Measurements from ENCODE around the gene FAF1. TPM values are rescaled to one million over a fixed set of nuclear protein-coding genes. Genes with fewer than 3 reads are reported as not detected.

The FAF1 gene
- total and polyA plus RNA-seq, 2 of the 8 experiments (the other 6 are each of a cell fraction or from before 2014, with no cell fraction given), result 10.8 to 65.9 TPM

DNA sequence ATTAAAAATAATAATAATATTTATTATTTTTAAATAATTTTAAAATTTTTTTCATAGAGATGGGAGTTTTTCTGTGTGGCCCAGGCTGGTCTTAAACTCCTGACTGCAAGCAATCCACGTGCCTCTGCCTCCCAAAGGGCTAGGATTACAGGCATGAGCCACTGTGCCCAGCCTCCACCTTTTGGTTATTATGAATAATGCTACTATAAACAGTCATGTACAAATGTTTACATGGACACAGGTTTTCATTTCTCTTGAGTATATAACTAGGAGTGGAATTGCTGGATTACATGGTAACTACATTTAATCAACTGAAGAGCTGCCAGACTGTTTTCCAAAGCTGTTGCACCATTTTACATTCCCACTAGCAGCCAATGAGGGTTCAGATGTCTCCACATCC lies 433.6 kb downstream of the FAF1 start:
- DNase-seq (ENCODE audit: low read depth in 1 of 2, low spot score in 2 of 2) (no peak), FAIRE-seq (no peak)
- ChIA-PET POLR2A (ENCODE audit: partially characterized antibody) (no interaction called here), CTCF (ENCODE audit: partially characterized antibody) (interaction anchor here (0.5 to 1.1 kb wide), 5 partner anchors 25 to 532 kb away, joined by 3 to 4 read pairs (median 4); no protein-coding TSS in a partner anchor)
- Histone ChIP-seq H3K14ac (ENCODE audit: insufficient read length) (no peak overlapping the region), H4K91ac (replicated peaks; ENCODE audit: insufficient read length, low read length) (no peak overlapping the region), H3K23me2 (ENCODE audit: low read depth, low read length) (no peaks in the 10 kb centered on the region), H3K9ac (replicated peaks in 1 of 4; ENCODE audit: extremely low read depth in 1 of 4, low read depth in 3 of 4, low read length in 3 of 4) (no peak overlapping the region), H3K23ac (ENCODE audit: insufficient read length) (no peak overlapping the region), H4K20me1 (replicated peaks in 1 of 2; ENCODE audit: control insufficient read depth in 1 of 2, insufficient read depth in 2 of 2, low read length in 2 of 2) (no peaks in the 10 kb centered on the region), H3K4ac (replicated peaks; ENCODE audit: insufficient read length, low read depth, low read length) (no peak overlapping the region), H3K4me2 (ENCODE audit: insufficient read depth in 1 of 2, low read depth in 2 of 2, low read length in 2 of 2) (no peak overlapping the region), H2AFZ (ENCODE audit: low read length) (no peak overlapping the region), H3K27me3 (replicated peaks in 1 of 4; ENCODE audit: control insufficient read depth in 3 of 4, extremely low read depth in 1 of 4, insufficient read depth in 3 of 4, low read length in 3 of 4) (no peaks in the 10 kb centered on the region), H2BK120ac (replicated peaks; ENCODE audit: low read depth, low read length) (no peak overlapping the region), H3K79me2 (ENCODE audit: control insufficient read depth in 1 of 2, insufficient read depth in 2 of 2, low read length in 2 of 2) (no peaks in the 10 kb centered on the region), H3K79me1 (ENCODE audit: low read depth, low read length) (no peaks in the 10 kb centered on the region), H3K27ac (ENCODE audit: low read depth, low read length) (no peak overlapping the region), H3K9me3 (ENCODE audit: insufficient read depth in 2 of 2, low read depth in 1 of 2, low read length in 1 of 2) (peaks cover 0 to 3% of the 10 kb centered on the region in 2 experiments; a peak in 1 of 4 replicates), H3K4me3 (ENCODE audit: extremely low read depth in 1 of 4, insufficient read depth in 2 of 4, low read depth in 3 of 4, low read length in 4 of 4) (no peak overlapping the region), H2BK20ac (ENCODE audit: low read length) (no peak overlapping the region), H3K56ac (replicated peaks; ENCODE audit: insufficient read length, low read depth, low read length) (no peak overlapping the region), H4K8ac (ENCODE audit: extremely low read depth, insufficient read depth, low read length) (no peak overlapping the region), H3K4me1 (replicated peaks in 1 of 4; ENCODE audit: control insufficient read depth in 3 of 4, insufficient read depth in 4 of 4, low read length in 3 of 4) (no peaks in the 10 kb centered on the region), H2BK5ac (ENCODE audit: low read depth, low read length) (no peak overlapping the region), H2BK15ac (ENCODE audit: low read length) (no peak overlapping the region), H4K5ac (ENCODE audit: insufficient read length, low read depth, low read length) (no peak overlapping the region), H2AK5ac (ENCODE audit: low read depth, low read length) (no peak overlapping the region), H3K36me3 (ENCODE audit: control insufficient read depth in 2 of 4, insufficient read depth in 4 of 4, low read length in 3 of 4) (no peaks in the 10 kb centered on the region), H3K18ac (ENCODE audit: extremely low read depth, low read length) (no peak overlapping the region), H2BK12ac (ENCODE audit: low read depth, low read length) (no peak overlapping the region)
- WGBS, 2 experiments (ENCODE audit: extremely low coverage in 1 of 2, insufficient coverage in 1 of 2, insufficient read length in 1 of 2, insufficient replicate concordance in 2 of 2, low coverage in 1 of 2, low lambda C conversion rate in 2 of 2, missing lambda C conversion rate in 1 of 2), result 100% methylated on average over 1 of the region's 1 CpG; no CpG with 5 or more reads in 1 of the 2 experiments
- TF ChIP-seq, protein P1, sequence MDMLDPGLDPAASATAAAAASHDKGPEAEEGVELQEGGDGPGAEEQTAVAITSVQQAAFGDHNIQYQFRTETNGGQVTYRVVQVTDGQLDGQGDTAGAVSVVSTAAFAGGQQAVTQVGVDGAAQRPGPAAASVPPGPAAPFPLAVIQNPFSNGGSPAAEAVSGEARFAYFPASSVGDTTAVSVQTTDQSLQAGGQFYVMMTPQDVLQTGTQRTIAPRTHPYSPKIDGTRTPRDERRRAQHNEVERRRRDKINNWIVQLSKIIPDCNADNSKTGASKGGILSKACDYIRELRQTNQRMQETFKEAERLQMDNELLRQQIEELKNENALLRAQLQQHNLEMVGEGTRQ (IDR thresholded peaks at IDR 0.05; ENCODE audit: low read length), result no peak
- TF ChIP-seq SIRT6 (IDR thresholded peaks at IDR 0.05; ENCODE audit: low read length), result no peak
- no peak for TF ChIP-seq ATF3 (IDR thresholded peaks at IDR 0.05; ENCODE audit: insufficient read depth, low read depth, low read length)
- TF ChIP-seq KDM4A (IDR thresholded peaks at IDR 0.05; ENCODE audit: low read depth, low read length, severe bottlenecking), result no peak
- TF ChIP-seq HDAC6 (IDR thresholded peaks at IDR 0.05; ENCODE audit: low read depth, low read length), result no peak
- no peak for TF ChIP-seq SIX5 (IDR thresholded peaks at IDR 0.05; ENCODE audit: low read depth, low read length)
- TF ChIP-seq GTF2F1 (IDR thresholded peaks at IDR 0.05; ENCODE audit: borderline replicate concordance, low read depth, low read length), result no peak
- no peak for TF ChIP-seq TBP (IDR thresholded peaks at IDR 0.05; ENCODE audit: low read depth, low read length)
- no peak for TF ChIP-seq CHD2 (IDR thresholded peaks at IDR 0.05; ENCODE audit: low read length)
- no peak for TF ChIP-seq RFX5 (IDR thresholded peaks at IDR 0.05; ENCODE audit: borderline replicate concordance, low read depth, low read length)
- TF ChIP-seq CTBP2 (IDR thresholded peaks at IDR 0.05; ENCODE audit: borderline replicate concordance, insufficient read depth, insufficient read length, low read length), result no peak
- no peak for TF ChIP-seq FOSL1 (IDR thresholded peaks at IDR 0.05; ENCODE audit: insufficient read depth, low read depth, low read length)
- no peak for TF ChIP-seq CBX5 (IDR thresholded peaks at IDR 0.05; ENCODE audit: low read depth, low read length)

All from H1 (cell line).